Lung (tissue), 13 donors: ENCODE measurements around the gene EFNA3. TPM values are rescaled to one million over a fixed set of nuclear protein-coding genes. Genes with fewer than 3 reads are reported as not detected.

ENCODE experiments used
- ATAC-seq: fragments of 200-7000 bp; cut with Tn5 transposase; one replicate; pipeline ENCODE4 v1.9.1; 2020; ENCODE audit warnings: moderate number of reproducible peaks; ENCODE audit not compliant: insufficient read depth, low FRiP score
- DNase-seq, 3 donors: peaks; one replicate each; pipeline ENCODE4 v3.0.0-alpha.2; 2013 to 2017
- H3K27ac ChIP-seq, 2 donors: one replicate each; pipeline ENCODE4 v1.5.1; 2013; ENCODE audit warnings: mild to moderate bottlenecking in 2 of 2, moderate library complexity in 2 of 2, control low read depth in 1 of 2, inconsistent platforms in 1 of 2, low read depth in 1 of 2, low read length in 1 of 2
- H3K27me3 ChIP-seq, 3 donors: one replicate each; pipeline ENCODE4 v1.5.1; 2013; ENCODE audit warnings: low read length in 2 of 3; ENCODE audit not compliant: control insufficient read depth in 3 of 3, insufficient read depth in 3 of 3
- H3K36me3 ChIP-seq, 4 donors: one replicate each; pipeline ENCODE4 v1.5.1; 2013; ENCODE audit warnings: low read length in 4 of 4, mild to moderate bottlenecking in 1 of 4, moderate library complexity in 1 of 4; ENCODE audit not compliant: control insufficient read depth in 4 of 4, insufficient read depth in 4 of 4
- H3K4me1 ChIP-seq, 5 donors: one replicate each; pipeline ENCODE4 v1.5.1; 2013; ENCODE audit warnings: low read length in 5 of 5, mild to moderate bottlenecking in 2 of 5, moderate library complexity in 1 of 5; ENCODE audit not compliant: control insufficient read depth in 5 of 5, insufficient read depth in 5 of 5
- H3K4me3 ChIP-seq: one replicate; pipeline ENCODE4 v1.5.1; 2013; ENCODE audit warnings: mild to moderate bottlenecking, control low read depth, moderate library complexity
- H3K9ac ChIP-seq, 2 donors: one replicate each; pipeline ENCODE4 v1.5.1; 2013; ENCODE audit warnings: low read length in 2 of 2, control low read depth in 1 of 2; ENCODE audit not compliant: insufficient read depth in 1 of 2
- H3K9me3 ChIP-seq, 4 donors: one replicate each; pipeline ENCODE4 v1.5.1; 2013; ENCODE audit warnings: low read length in 3 of 4, mild to moderate bottlenecking in 1 of 4, moderate library complexity in 1 of 4; ENCODE audit not compliant: control insufficient read depth in 4 of 4, insufficient read depth in 3 of 4
- WGBS, 2 donors: extraction: QIAGEN DNeasy Blood & Tissue Kit; methylation state at CpG; one replicate each; pipeline ENCODE4 v1.1.7; 2013; 5-methylcytosine and 5-hydroxymethylcytosine counted together
- polyA plus RNA-seq, 2 donors: library from polyadenylated mRNA; stranded (reverse); fragments of 200-250 nt; gene quantifications; one replicate each; pipeline ENCODE4 v1.2.1, GENCODE V29; 2013
- small RNA-seq: library from RNA; depleted of rRNA; stranded (forward); fragments of <200 nt; gene quantifications from one replicate; pipeline ENCODE3, GENCODE V24; 2014; ENCODE audit warnings: low replicate concordance
- total RNA-seq, 2 donors: library from RNA; depleted of rRNA in 1 of 2; stranded (reverse); fragments of >200 nt in 1 of 2; gene quantifications; one replicate each; pipeline ENCODE4 v1.2.1, GENCODE V29; 2014 to 2021
- TF ChIP-seq, protein P1 (sequence below): IDR thresholded peaks from 2 replicates; pipeline ENCODE4 v1.5.1; 2012; ENCODE audit warnings: mild to moderate bottlenecking; ENCODE audit errors: control extremely low read depth, extremely low read depth
- donor health status: control.
- donor health status: control.
- donor health status: Bipolar disorder and iron deficiency.
- donor health status: healthy.
- donor health status: DM: yes; HTN: yes; CAD: no.

Gene EFNA3
- total and polyA plus RNA-seq, 4 donors = 1.1 to 1.9 (median 1.6) TPM

DNA sequence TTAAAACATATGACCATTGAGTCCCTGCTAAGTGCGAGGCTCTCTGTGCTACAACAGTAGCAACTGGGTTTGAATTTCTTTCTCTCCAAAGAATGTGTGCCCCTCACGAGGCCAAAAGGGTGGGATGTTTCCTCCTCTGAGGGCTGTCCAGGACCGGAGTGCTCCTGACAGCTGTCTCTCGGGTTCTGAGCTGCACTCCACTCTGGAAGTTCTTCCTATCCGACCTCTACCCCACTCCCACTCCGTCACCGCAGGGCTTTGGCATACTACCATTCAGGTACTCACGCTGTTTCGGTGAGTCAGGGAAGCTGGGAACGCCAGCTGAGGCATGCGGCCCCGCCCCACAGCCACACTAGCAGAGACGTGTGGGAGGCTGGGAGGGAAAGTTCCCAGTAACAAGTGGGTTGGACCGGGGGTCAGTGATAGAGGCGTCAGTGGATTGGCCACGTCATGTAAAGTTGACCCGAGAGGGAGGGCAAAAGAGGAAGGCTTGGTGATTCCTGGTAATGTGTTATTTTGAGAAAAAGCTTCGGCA lies 56.3 kb downstream of the EFNA3 start:
- Histone ChIP-seq H3K4me3 (peak overlapping the region; percentile 55), H3K9ac (peak overlapping the region; percentile 26 to 89), H3K36me3 (peaks cover 0 to 27% (median 13%) of the 10 kb centered on the region in 4 donors), H3K27ac (peak overlapping the region; percentile 93 to 99), H3K4me1 (peaks cover 3 to 36% (median 10%) of the 10 kb centered on the region in 5 donors), H3K9me3 (no peaks in the 10 kb centered on the region), H3K27me3 (no peaks in the 10 kb centered on the region)
- ATAC-seq (peak; percentile 83), DNase-seq (peak; percentile 78 to 79 (median 78))
- TF ChIP-seq, protein P1, sequence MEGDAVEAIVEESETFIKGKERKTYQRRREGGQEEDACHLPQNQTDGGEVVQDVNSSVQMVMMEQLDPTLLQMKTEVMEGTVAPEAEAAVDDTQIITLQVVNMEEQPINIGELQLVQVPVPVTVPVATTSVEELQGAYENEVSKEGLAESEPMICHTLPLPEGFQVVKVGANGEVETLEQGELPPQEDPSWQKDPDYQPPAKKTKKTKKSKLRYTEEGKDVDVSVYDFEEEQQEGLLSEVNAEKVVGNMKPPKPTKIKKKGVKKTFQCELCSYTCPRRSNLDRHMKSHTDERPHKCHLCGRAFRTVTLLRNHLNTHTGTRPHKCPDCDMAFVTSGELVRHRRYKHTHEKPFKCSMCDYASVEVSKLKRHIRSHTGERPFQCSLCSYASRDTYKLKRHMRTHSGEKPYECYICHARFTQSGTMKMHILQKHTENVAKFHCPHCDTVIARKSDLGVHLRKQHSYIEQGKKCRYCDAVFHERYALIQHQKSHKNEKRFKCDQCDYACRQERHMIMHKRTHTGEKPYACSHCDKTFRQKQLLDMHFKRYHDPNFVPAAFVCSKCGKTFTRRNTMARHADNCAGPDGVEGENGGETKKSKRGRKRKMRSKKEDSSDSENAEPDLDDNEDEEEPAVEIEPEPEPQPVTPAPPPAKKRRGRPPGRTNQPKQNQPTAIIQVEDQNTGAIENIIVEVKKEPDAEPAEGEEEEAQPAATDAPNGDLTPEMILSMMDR = no peak
- 8 to 18% methylated on average over 18 of the region's 18 CpGs for WGBS, 2 donors

DNA sequence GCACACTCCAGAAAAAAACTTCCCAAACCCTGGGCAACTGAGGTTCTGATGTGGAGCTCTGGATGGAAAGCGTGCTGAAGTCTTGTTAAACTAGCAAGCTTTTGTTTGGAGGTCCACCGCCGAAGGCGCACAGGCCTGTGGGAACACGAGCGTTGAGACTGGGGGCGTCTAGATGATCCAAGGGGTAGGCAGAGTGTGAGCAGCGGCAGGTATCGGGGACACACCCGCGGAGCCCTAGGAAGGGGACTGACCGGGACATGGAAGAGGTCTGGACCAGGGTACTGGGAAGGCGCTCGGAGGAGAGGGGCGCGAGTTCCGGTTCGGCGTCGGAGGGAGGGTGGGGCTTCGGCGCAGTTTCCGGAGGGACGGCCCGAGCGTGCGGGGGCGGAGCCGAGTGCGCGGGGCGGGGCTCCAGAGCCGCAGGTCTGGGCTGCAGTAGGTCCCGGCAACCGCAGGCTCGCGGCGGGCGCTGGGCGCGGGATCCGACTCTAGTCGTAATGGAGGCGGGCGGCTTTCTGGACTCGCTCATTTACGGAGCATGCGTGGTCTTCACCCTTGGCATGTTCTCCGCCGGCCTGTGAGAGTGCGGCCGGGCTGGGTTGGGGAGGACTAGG lies 56.9 kb downstream of the EFNA3 start, which contains the start of gene SLC50A1:
Gene SLC50A1, plus strand, starts transcription at position 438 of the 614 bp plus-strand sequence. Its CDS starts 60 bp downstream, at position 498.
- peaks cover 2 to 27% (median 13%) of the 10 kb centered on the region in 4 donors for H3K36me3 ChIP-seq
- WGBS, 2 donors = 0 to 1% methylated on average over 42 to 52 of the region's 52 CpGs

DNA sequence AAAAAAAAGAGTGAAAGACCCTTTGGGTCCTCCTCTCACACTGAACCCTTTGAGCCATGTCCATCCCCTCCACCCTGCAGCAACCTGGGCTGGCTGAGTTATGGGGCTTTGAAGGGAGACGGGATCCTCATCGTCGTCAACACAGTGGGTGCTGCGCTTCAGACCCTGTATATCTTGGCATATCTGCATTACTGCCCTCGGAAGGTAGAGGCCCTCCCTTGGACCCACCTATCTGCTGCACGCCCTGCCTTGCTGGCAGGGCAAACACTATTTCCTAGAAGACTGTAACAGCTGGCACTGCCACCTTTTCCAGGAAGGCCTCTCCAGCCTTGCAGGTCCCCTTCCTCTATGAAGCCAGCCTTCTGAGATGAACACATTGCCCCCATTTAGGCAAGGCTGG lies 58.1 kb downstream of the EFNA3 start:
- TF ChIP-seq, protein P1 = no peak
- no peak overlapping the region for H3K4me3 ChIP-seq
- no peak for DNase-seq
- H3K4me1 ChIP-seq = peaks cover 0 to 30% (median 6%) of the 10 kb centered on the region in 5 donors
- no peaks in the 10 kb centered on the region for H3K9me3 ChIP-seq
- WGBS, 2 donors = 23 to 34% methylated on average over 6 of the region's 6 CpGs
- peaks cover 2 to 21% (median 13%) of the 10 kb centered on the region in 4 donors for H3K36me3 ChIP-seq
- H3K27me3 ChIP-seq = no peaks in the 10 kb centered on the region
- ATAC-seq = no peak
- H3K9ac ChIP-seq = peak overlapping the region in 1 of 2 donors; percentile 51
- peak overlapping the region; percentile 38 to 57 for H3K27ac ChIP-seq

More for the DNA sequence above, 56.9 kb downstream of the EFNA3 start, which contains the start of gene SLC50A1:
- Histone ChIP-seq H3K27me3 (no peaks in the 10 kb centered on the region), H3K9me3 (no peaks in the 10 kb centered on the region), H3K4me1 (peaks cover 3 to 34% (median 10%) of the 10 kb centered on the region in 5 donors), H3K27ac (peak within 1 kb of the TSS; percentile 93 to 99), H3K9ac (peak within 1 kb of the TSS; percentile 59 to 89), H3K4me3 (peak within 1 kb of the TSS; percentile 55)
- ATAC-seq (peak; percentile 89), DNase-seq (peak; percentile 95 to 98 (median 97))
- TF ChIP-seq, protein P1 = no peak

Small RNA genes within 50 kb of the gene (small RNA-seq; reads per million reads assigned to genes)
- not detected for gene RF00019

Other genes starting within 250 kb of the EFNA3 start
- gene KCNN3, start 208.6 kb upstream of the EFNA3 start, total RNA-seq = 1 to 10 TPM; 3.2 to 4.9 TPM
- gene KCNN3, start 208.6 kb upstream of the EFNA3 start, polyA plus RNA-seq = under 1 TPM; 0.47 to 0.55 TPM
- 10 to 100 TPM; 18.4 to 48.8 TPM for gene PMVK, start 142.1 kb upstream of the EFNA3 start, total RNA-seq
- 10 to 100 TPM; 39.0 to 47.9 TPM for gene PMVK, start 142.1 kb upstream of the EFNA3 start, polyA plus RNA-seq
- 100 to 1,000 TPM in 1 of 2 donors, 10 to 100 TPM in 1; 37.3 to 178 TPM for gene PBXIP1, start 122.7 kb upstream of the EFNA3 start, total RNA-seq
- gene PBXIP1, start 122.7 kb upstream of the EFNA3 start, polyA plus RNA-seq = 10 to 100 TPM; 32.8 to 33.2 TPM
- gene PYGO2, start 117.1 kb upstream of the EFNA3 start, total RNA-seq = 10 to 100 TPM; 17.9 to 25.2 TPM
- gene PYGO2, start 117.1 kb upstream of the EFNA3 start, polyA plus RNA-seq = 10 to 100 TPM; 14.6 to 22.2 TPM
- 100 to 1,000 TPM in 1 of 2 donors, 10 to 100 TPM in 1; 67.6 to 136 TPM for gene SHC1, start 108.1 kb upstream of the EFNA3 start, total RNA-seq
- 100 to 1,000 TPM in 1 of 2 donors, 10 to 100 TPM in 1; 76.5 to 111 TPM for gene SHC1, start 108.1 kb upstream of the EFNA3 start, polyA plus RNA-seq
- gene CKS1B, start 104.2 kb upstream of the EFNA3 start, total RNA-seq = 10 to 100 TPM; 22.3 to 33.6 TPM
- 10 to 100 TPM; 26.9 to 38.2 TPM for gene CKS1B, start 104.2 kb upstream of the EFNA3 start, polyA plus RNA-seq
- 10 to 100 TPM; 10.9 to 37.0 TPM for gene FLAD1, start 95.5 kb upstream of the EFNA3 start, total RNA-seq
- 10 to 100 TPM; 29.3 to 31.9 TPM for gene FLAD1, start 95.5 kb upstream of the EFNA3 start, polyA plus RNA-seq
- gene LENEP, start 85.3 kb upstream of the EFNA3 start, total RNA-seq = under 1 TPM in 1 of 2 donors, not detected in 1; 0.89 TPM
- under 1 TPM in 1 of 2 donors, not detected in 1; 0.31 TPM for gene LENEP, start 85.3 kb upstream of the EFNA3 start, polyA plus RNA-seq
- gene ZBTB7B, start 76.0 kb upstream of the EFNA3 start, total RNA-seq = 10 to 100 TPM; 41.9 to 83.3 TPM
- 10 to 100 TPM; 52.6 to 57.8 TPM for gene ZBTB7B, start 76.0 kb upstream of the EFNA3 start, polyA plus RNA-seq
- 1 to 10 TPM in 1 of 2 donors, under 1 TPM in 1; 0.31 to 1.7 TPM for gene DCST2, start 45.1 kb upstream of the EFNA3 start, total RNA-seq
- 1 to 10 TPM in 1 of 2 donors, under 1 TPM in 1; 0.77 to 1.7 TPM for gene DCST2, start 45.1 kb upstream of the EFNA3 start, polyA plus RNA-seq
- gene DCST1, start 45.0 kb upstream of the EFNA3 start, total RNA-seq = under 1 TPM in 1 of 2 donors, not detected in 1; 0.20 TPM
- gene DCST1, start 45.0 kb upstream of the EFNA3 start, polyA plus RNA-seq = under 1 TPM in 1 of 2 donors, not detected in 1; 0.08 TPM
- gene ADAM15, start 27.5 kb upstream of the EFNA3 start, total RNA-seq = 100 to 1,000 TPM in 1 of 2 donors, 10 to 100 TPM in 1; 49.5 to 209 TPM
- gene ADAM15, start 27.5 kb upstream of the EFNA3 start, polyA plus RNA-seq = 100 to 1,000 TPM; 111 to 233 TPM
- gene EFNA4, start 15.1 kb upstream of the EFNA3 start, total RNA-seq = 10 to 100 TPM in 1 of 2 donors, 1 to 10 TPM in 1; 8.3 to 13.4 TPM
- 10 to 100 TPM in 1 of 2 donors, 1 to 10 TPM in 1; 9.2 to 11.2 TPM for gene EFNA4, start 15.1 kb upstream of the EFNA3 start, polyA plus RNA-seq
- 100 to 1,000 TPM; 111 to 202 TPM for gene EFNA1, start 49.0 kb downstream of the EFNA3 start, total RNA-seq
- gene EFNA1, start 49.0 kb downstream of the EFNA3 start, polyA plus RNA-seq = 100 to 1,000 TPM; 149 to 187 TPM
- gene SLC50A1, start 57.0 kb downstream of the EFNA3 start, total RNA-seq = 10 to 100 TPM; 26.3 to 60.3 TPM
- 100 to 1,000 TPM in 1 of 2 donors, 10 to 100 TPM in 1; 76.6 to 114 TPM for gene SLC50A1, start 57.0 kb downstream of the EFNA3 start, polyA plus RNA-seq
- 10 to 100 TPM; 33.7 to 99.6 TPM for gene DPM3, start 61.7 kb downstream of the EFNA3 start, total RNA-seq
- gene DPM3, start 61.7 kb downstream of the EFNA3 start, polyA plus RNA-seq = 100 to 1,000 TPM; 166 to 491 TPM
- gene KRTCAP2, start 94.5 kb downstream of the EFNA3 start, total RNA-seq = 100 to 1,000 TPM in 1 of 2 donors, 10 to 100 TPM in 1; 58.2 to 162 TPM
- 100 to 1,000 TPM; 218 to 592 TPM for gene KRTCAP2, start 94.5 kb downstream of the EFNA3 start, polyA plus RNA-seq
- under 1 TPM; 0.60 to 0.71 TPM for gene TRIM46, start 95.0 kb downstream of the EFNA3 start, total RNA-seq
- under 1 TPM; 0.26 to 0.31 TPM for gene TRIM46, start 95.0 kb downstream of the EFNA3 start, polyA plus RNA-seq
- 10 to 100 TPM; 26.6 to 33.1 TPM for gene THBS3, start 129.1 kb downstream of the EFNA3 start, total RNA-seq
- gene THBS3, start 129.1 kb downstream of the EFNA3 start, polyA plus RNA-seq = 10 to 100 TPM; 11.4 to 22.1 TPM
- 10 to 100 TPM; 25.6 to 46.7 TPM for gene MTX1, start 129.9 kb downstream of the EFNA3 start, total RNA-seq
- gene MTX1, start 129.9 kb downstream of the EFNA3 start, polyA plus RNA-seq = 10 to 100 TPM; 69.9 to 72.1 TPM
- 10 to 100 TPM in 1 of 2 donors, 1 to 10 TPM in 1; 9.0 to 28.7 TPM for gene ENTREP3, start 176.6 kb downstream of the EFNA3 start, total RNA-seq
- gene ENTREP3, start 176.6 kb downstream of the EFNA3 start, polyA plus RNA-seq = 10 to 100 TPM in 1 of 2 donors, 1 to 10 TPM in 1; 8.4 to 16.8 TPM
- gene SCAMP3, start 183.5 kb downstream of the EFNA3 start, total RNA-seq = 10 to 100 TPM; 29.9 to 84.6 TPM
- 10 to 100 TPM; 55.0 to 90.3 TPM for gene SCAMP3, start 183.5 kb downstream of the EFNA3 start, polyA plus RNA-seq
- gene CLK2, start 194.7 kb downstream of the EFNA3 start, total RNA-seq = 10 to 100 TPM; 55.5 to 56.5 TPM
- gene CLK2, start 194.7 kb downstream of the EFNA3 start, polyA plus RNA-seq = 10 to 100 TPM; 41.1 to 53.0 TPM
- gene HCN3, start 198.6 kb downstream of the EFNA3 start, total RNA-seq = 1 to 10 TPM; 2.2 to 4.7 TPM
- gene HCN3, start 198.6 kb downstream of the EFNA3 start, polyA plus RNA-seq = 1 to 10 TPM; 1.0 to 2.3 TPM
- gene PKLR, start 222.6 kb downstream of the EFNA3 start, total RNA-seq = under 1 TPM in 1 of 2 donors, not detected in 1; 0.09 TPM
- gene PKLR, start 222.6 kb downstream of the EFNA3 start, polyA plus RNA-seq = under 1 TPM in 1 of 2 donors, not detected in 1; 0.02 TPM
- gene FDPS, start 230.0 kb downstream of the EFNA3 start, total RNA-seq = 100 to 1,000 TPM; 193 to 316 TPM
- gene FDPS, start 230.0 kb downstream of the EFNA3 start, polyA plus RNA-seq = 100 to 1,000 TPM; 301 to 385 TPM
- 10 to 100 TPM; 25.0 to 37.7 TPM for gene RUSC1, start 242.1 kb downstream of the EFNA3 start, total RNA-seq
- gene RUSC1, start 242.1 kb downstream of the EFNA3 start, polyA plus RNA-seq = 10 to 100 TPM; 18.2 to 20.6 TPM